ENCODE results near the gene ITGAE.

ITGAE gene

GRCh38 chr17:3751836-3752235, 49.2 kb downstream of the ITGAE start:
- no peak overlapping the region for H3K4me3 ChIP-seq (ENCODE audit: low read depth, low read length)
- DNase-seq (ENCODE audit: low read depth): no peak
- no peak for TF ChIP-seq CTCF (conservative IDR thresholded peaks at IDR 0.05; ENCODE audit: low read depth, low read length)

- no peak overlapping the region for H3K4me3 ChIP-seq (ENCODE audit: low read depth, low read length)
- no peak for DNase-seq (ENCODE audit: low read depth)
- TF ChIP-seq CTCF (conservative IDR thresholded peaks at IDR 0.05; ENCODE audit: low read depth, low read length): no peak
These were observed 50.1 kb downstream of the ITGAE start for GRCh38 chr17:3750926-3751325.

- TF ChIP-seq CTCF (conservative IDR thresholded peaks at IDR 0.05; ENCODE audit: low read depth, low read length): no peak
- no peak overlapping the region for H3K4me3 ChIP-seq (ENCODE audit: low read depth, low read length)
- DNase-seq (ENCODE audit: low read depth): no peak
These were observed 50.7 kb downstream of the ITGAE start for GRCh38 chr17:3750296-3750695.

- H3K4me3 ChIP-seq (ENCODE audit: low read depth, low read length): no peak overlapping the region
- no peak for DNase-seq (ENCODE audit: low read depth)
- TF ChIP-seq CTCF (conservative IDR thresholded peaks at IDR 0.05; ENCODE audit: low read depth, low read length): no peak
These were observed 52.4 kb downstream of the ITGAE start for GRCh38 chr17:3748576-3748975.

GRCh38 chr17:3747805-3748204, 53.2 kb downstream of the ITGAE start:
- no peak overlapping the region for H3K4me3 ChIP-seq (ENCODE audit: low read depth, low read length)
- DNase-seq (ENCODE audit: low read depth): no peak
- TF ChIP-seq CTCF (conservative IDR thresholded peaks at IDR 0.05; ENCODE audit: low read depth, low read length): no peak

GRCh38 chr17:3745071-3745470, 55.9 kb downstream of the ITGAE start:
- no peak for TF ChIP-seq CTCF (conservative IDR thresholded peaks at IDR 0.05; ENCODE audit: low read depth, low read length)
- H3K4me3 ChIP-seq (ENCODE audit: low read depth, low read length): no peak overlapping the region
- no peak for DNase-seq (ENCODE audit: low read depth)

- no peak for TF ChIP-seq CTCF (conservative IDR thresholded peaks at IDR 0.05; ENCODE audit: low read depth, low read length)
- no peak for DNase-seq (ENCODE audit: low read depth)
- no peak overlapping the region for H3K4me3 ChIP-seq (ENCODE audit: low read depth, low read length)
These were observed 57.0 kb downstream of the ITGAE start for GRCh38 chr17:3744014-3744413.

Data from choroid plexus epithelial cell (primary cell).